ENCODE results near the gene PRPF31. TPM values are rescaled to one million over a fixed set of nuclear protein-coding genes. Genes with fewer than 3 reads are reported as not detected.
"Not testable (repeated sequence)": the region's sequence is repeated elsewhere in the genome, so short reads cannot be mapped to it uniquely, and the experiment has no call there.

Gene PRPF31
- total RNA-seq, 1 donor from 2014 or later = 44.9 TPM

- no peak for DNase-seq
Observed at GRCh38 chr19:54164369-54165068, 49.0 kb downstream of the PRPF31 start.

GRCh38 chr19:54165222-54165621, 49.7 kb downstream of the PRPF31 start:
- no peak for DNase-seq

- peak; percentile 96 for DNase-seq
Observed at GRCh38 chr19:54168174-54168917, 52.8 kb downstream of the PRPF31 start.

GRCh38 chr19:54169149-54169740, 53.7 kb downstream of the PRPF31 start:
- DNase-seq = no peak

- not testable (repeated sequence) for DNase-seq
Observed at GRCh38 chr19:54171736-54172431, 56.3 kb downstream of the PRPF31 start.

GRCh38 chr19:54172471-54173358, 57.2 kb downstream of the PRPF31 start, which contains the start of gene TMC4:
Gene TMC4, minus strand, starts transcription at chr19:54173160. Its CDS starts 43 bp downstream, at chr19:54173117.
- no peak for DNase-seq

GRCh38 chr19:54173359-54173699, 57.8 kb downstream of the PRPF31 start:
- no peak for DNase-seq

GRCh38 chr19:54173951-54174834, 58.6 kb downstream of the PRPF31 start:
- DNase-seq = no peak

GRCh38 chr19:54178581-54179261, 63.2 kb downstream of the PRPF31 start:
- DNase-seq = peak; percentile 63

GRCh38 chr19:54179262-54179852, 63.8 kb downstream of the PRPF31 start:
- DNase-seq = no peak

GRCh38 chr19:54179921-54180461, 64.4 kb downstream of the PRPF31 start:
- peak; percentile 77 for DNase-seq

- no peak for DNase-seq
Observed at GRCh38 chr19:54180691-54181091, 65.1 kb downstream of the PRPF31 start.

Other genes with a start within 250 kb of the PRPF31 start
- gene MYADM, start 247.9 kb upstream of the PRPF31 start, total RNA-seq = 38.7 TPM
- not detected for gene PRKCG, start 233.6 kb upstream of the PRPF31 start, total RNA-seq
- not detected for gene CACNG7, start 206.5 kb upstream of the PRPF31 start, total RNA-seq
- gene CACNG8, start 152.8 kb upstream of the PRPF31 start, total RNA-seq = 0.10 TPM
- gene CACNG6, start 124.1 kb upstream of the PRPF31 start, total RNA-seq = 22.2 TPM
- not detected for gene VSTM1, start 51.9 kb upstream of the PRPF31 start, total RNA-seq
- not detected for gene TARM1, start 34.4 kb upstream of the PRPF31 start, total RNA-seq
- gene OSCAR, start 15.0 kb upstream of the PRPF31 start, total RNA-seq = 1.5 TPM
- 2.2 TPM for gene NDUFA3, start 12.9 kb upstream of the PRPF31 start, total RNA-seq
- gene TFPT, start 97 bp upstream of the PRPF31 start, total RNA-seq = 8.7 TPM
- 16.3 TPM for gene CNOT3, start 22.0 kb downstream of the PRPF31 start, total RNA-seq
- 7.5 TPM for gene LENG1, start 44.0 kb downstream of the PRPF31 start, total RNA-seq
- gene TMC4, start 57.4 kb downstream of the PRPF31 start, total RNA-seq = 4.3 TPM
- 12.0 TPM for gene MBOAT7, start 73.8 kb downstream of the PRPF31 start, total RNA-seq
- gene TSEN34, start 75.6 kb downstream of the PRPF31 start, total RNA-seq = 46.5 TPM
- gene RPS9, start 85.1 kb downstream of the PRPF31 start, total RNA-seq = 1,569 TPM
- 3.0 TPM for gene LILRB3, start 107.3 kb downstream of the PRPF31 start, total RNA-seq
- gene LILRA6, start 127.0 kb downstream of the PRPF31 start, total RNA-seq = not detected
- 4.1 TPM for gene LILRB5, start 141.5 kb downstream of the PRPF31 start, total RNA-seq
- 0.72 TPM for gene LILRB2, start 165.4 kb downstream of the PRPF31 start, total RNA-seq
- not detected for gene LILRA5, start 197.4 kb downstream of the PRPF31 start, total RNA-seq
- gene LILRA4, start 223.4 kb downstream of the PRPF31 start, total RNA-seq = not detected
- 8.8 TPM for gene LAIR1, start 249.2 kb downstream of the PRPF31 start, total RNA-seq